ENCODE data around the gene CREB5. TPM values are rescaled to one million over a fixed set of nuclear protein-coding genes. Genes with fewer than 3 reads are reported as not detected.

Gene CREB5
- total RNA-seq, 1 experiment from 2014 or later = 0.49 TPM

DNA sequence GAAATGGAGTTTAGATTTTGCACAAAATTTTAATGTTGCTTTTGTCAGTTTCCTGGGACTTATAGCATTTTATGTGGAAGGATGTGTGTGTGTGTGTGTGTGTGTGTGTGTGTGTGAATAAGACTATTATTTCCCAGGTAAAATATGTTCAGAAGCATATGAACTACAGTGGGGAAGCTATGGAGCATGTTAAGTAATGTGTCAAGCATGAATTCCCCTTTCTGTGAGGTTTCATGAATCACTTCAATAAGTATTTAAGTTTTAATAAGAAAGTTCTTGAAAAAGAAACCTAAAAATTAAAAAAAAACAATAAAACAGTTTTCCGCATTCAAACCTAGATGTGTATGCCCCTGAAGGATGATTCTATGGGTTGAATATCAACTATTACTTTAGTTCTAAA lies 693 bp downstream of the CREB5 start:
- no peak for ATAC-seq
- ChIA-PET RAD21 (ENCODE audit: low non-redundant PET in 1 of 2, low total read pairs in 2 of 2, uncharacterized antibody in 2 of 2, unreplicated experiment in 2 of 2) (no interaction called here), POLR2A (no interaction called here), CTCF (no interaction called here)
- no peak overlapping the region for H3K4me3 ChIP-seq (replicated peaks in 1 of 2; ENCODE audit: low read depth in 1 of 2, low read length in 2 of 2)
- H3K27ac ChIP-seq (ENCODE audit: low read depth, low read length) = no peak overlapping the region
- H3K9me3 ChIP-seq (ENCODE audit: control insufficient read depth in 1 of 2, insufficient read depth in 1 of 2, low read depth in 1 of 2, low read length in 2 of 2) = no peaks in the 10 kb centered on the region
- TF ChIP-seq EZH2phosphoT487 (IDR thresholded peaks at IDR 0.05; ENCODE audit: borderline replicate concordance) (no peak), SRF (IDR thresholded peaks at IDR 0.05; ENCODE audit: low read depth) (no peak), EGR1 (IDR thresholded peaks at IDR 0.05; ENCODE audit: low read depth) (no peak), EZH2 (IDR thresholded peaks at IDR 0.05) (no peak), TCF7L2 (IDR thresholded peaks at IDR 0.05; ENCODE audit: borderline replicate concordance, extremely low read depth, insufficient read depth, insufficient read length) (no peak), CEBPB (IDR thresholded peaks at IDR 0.05; ENCODE audit: low read depth) (no peak), JUND (IDR thresholded peaks at IDR 0.05) (no peak), ZFX (IDR thresholded peaks at IDR 0.05) (no peak), YY1 (IDR thresholded peaks at IDR 0.05; ENCODE audit: extremely low read depth, insufficient replicate concordance, low read depth, low read length) (no peak), ELF1 (IDR thresholded peaks at IDR 0.05; ENCODE audit: borderline replicate concordance, low read depth) (no peak), POLR2AphosphoS5 (IDR thresholded peaks at IDR 0.05; ENCODE audit: low read depth, low read length) (no peak), ZNF274 (IDR thresholded peaks at IDR 0.05; ENCODE audit: low read depth, low read length) (no peak)
- TF ChIP-seq, protein P1, sequence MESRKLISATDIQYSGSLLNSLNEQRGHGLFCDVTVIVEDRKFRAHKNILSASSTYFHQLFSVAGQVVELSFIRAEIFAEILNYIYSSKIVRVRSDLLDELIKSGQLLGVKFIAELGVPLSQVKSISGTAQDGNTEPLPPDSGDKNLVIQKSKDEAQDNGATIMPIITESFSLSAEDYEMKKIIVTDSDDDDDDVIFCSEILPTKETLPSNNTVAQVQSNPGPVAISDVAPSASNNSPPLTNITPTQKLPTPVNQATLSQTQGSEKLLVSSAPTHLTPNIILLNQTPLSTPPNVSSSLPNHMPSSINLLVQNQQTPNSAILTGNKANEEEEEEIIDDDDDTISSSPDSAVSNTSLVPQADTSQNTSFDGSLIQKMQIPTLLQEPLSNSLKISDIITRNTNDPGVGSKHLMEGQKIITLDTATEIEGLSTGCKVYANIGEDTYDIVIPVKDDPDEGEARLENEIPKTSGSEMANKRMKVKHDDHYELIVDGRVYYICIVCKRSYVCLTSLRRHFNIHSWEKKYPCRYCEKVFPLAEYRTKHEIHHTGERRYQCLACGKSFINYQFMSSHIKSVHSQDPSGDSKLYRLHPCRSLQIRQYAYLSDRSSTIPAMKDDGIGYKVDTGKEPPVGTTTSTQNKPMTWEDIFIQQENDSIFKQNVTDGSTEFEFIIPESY (IDR thresholded peaks at IDR 0.05; ENCODE audit: extremely low read depth, insufficient replicate concordance, low read length) = no peak
- TF ChIP-seq, protein P2, sequence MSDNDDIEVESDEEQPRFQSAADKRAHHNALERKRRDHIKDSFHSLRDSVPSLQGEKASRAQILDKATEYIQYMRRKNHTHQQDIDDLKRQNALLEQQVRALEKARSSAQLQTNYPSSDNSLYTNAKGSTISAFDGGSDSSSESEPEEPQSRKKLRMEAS (IDR thresholded peaks at IDR 0.05) = no peak
- TF ChIP-seq, protein P3, sequence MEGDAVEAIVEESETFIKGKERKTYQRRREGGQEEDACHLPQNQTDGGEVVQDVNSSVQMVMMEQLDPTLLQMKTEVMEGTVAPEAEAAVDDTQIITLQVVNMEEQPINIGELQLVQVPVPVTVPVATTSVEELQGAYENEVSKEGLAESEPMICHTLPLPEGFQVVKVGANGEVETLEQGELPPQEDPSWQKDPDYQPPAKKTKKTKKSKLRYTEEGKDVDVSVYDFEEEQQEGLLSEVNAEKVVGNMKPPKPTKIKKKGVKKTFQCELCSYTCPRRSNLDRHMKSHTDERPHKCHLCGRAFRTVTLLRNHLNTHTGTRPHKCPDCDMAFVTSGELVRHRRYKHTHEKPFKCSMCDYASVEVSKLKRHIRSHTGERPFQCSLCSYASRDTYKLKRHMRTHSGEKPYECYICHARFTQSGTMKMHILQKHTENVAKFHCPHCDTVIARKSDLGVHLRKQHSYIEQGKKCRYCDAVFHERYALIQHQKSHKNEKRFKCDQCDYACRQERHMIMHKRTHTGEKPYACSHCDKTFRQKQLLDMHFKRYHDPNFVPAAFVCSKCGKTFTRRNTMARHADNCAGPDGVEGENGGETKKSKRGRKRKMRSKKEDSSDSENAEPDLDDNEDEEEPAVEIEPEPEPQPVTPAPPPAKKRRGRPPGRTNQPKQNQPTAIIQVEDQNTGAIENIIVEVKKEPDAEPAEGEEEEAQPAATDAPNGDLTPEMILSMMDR (IDR thresholded peaks at IDR 0.05 in 2 of 3, conservative IDR thresholded peaks at IDR 0.05 in 1 of 3; ENCODE audit: borderline replicate concordance in 1 of 3, insufficient read depth in 1 of 3, low read depth in 2 of 3, low read length in 2 of 3) = no peak
- no peak overlapping the region for H2AFZ ChIP-seq (ENCODE audit: low read depth, low read length, poor library complexity, severe bottlenecking)
- intact Hi-C loops (cut with micrococcal nuclease) = no loop called here
- BruUV-seq (replicated peaks) = no TSS peak
- no peaks in the 10 kb centered on the region for H3K79me2 ChIP-seq (ENCODE audit: insufficient read depth, low read length)
- no peaks in the 10 kb centered on the region for H3K36me3 ChIP-seq (ENCODE audit: control insufficient read depth in 1 of 2, insufficient read depth in 2 of 2, low read length in 2 of 2)
- no peak overlapping the region for H3K4me2 ChIP-seq (ENCODE audit: low read length)
- H3K9me2 ChIP-seq (ENCODE audit: insufficient read depth) = no peaks in the 10 kb centered on the region
- H3K9ac ChIP-seq (ENCODE audit: low read length) = no peak overlapping the region
- H3K27me3 ChIP-seq (ENCODE audit: insufficient read depth, low read length) = peaks cover 70% of the 10 kb centered on the region
- no peaks in the 10 kb centered on the region for H4K20me1 ChIP-seq (ENCODE audit: insufficient read depth)
- DNase-seq (ENCODE audit: low read depth, low spot score) = no peak
- peaks cover 5 to 11% of the 10 kb centered on the region in 2 experiments; a peak in 3 of 4 replicates for H3K4me1 ChIP-seq (ENCODE audit: control insufficient read depth in 1 of 2, insufficient read depth in 2 of 2, low read length in 2 of 2)
